CD8-positive, alpha-beta memory T cell (primary cell): Measurements from ENCODE around the gene RNU6-9. TPM values are rescaled to one million over a fixed set of nuclear protein-coding genes. Genes with fewer than 3 reads are reported as not detected.
"Not testable (repeated sequence)": the region's sequence is repeated elsewhere in the genome, so short reads cannot be mapped to it uniquely, and the experiment has no call there.

Source experiments
- CTCF ChIA-PET: fragments of 350-600 bp; sonication (Branson Sonifier 250); formaldehyde crosslinking; loops from one replicate; lab custom pipeline; 2021; ENCODE audit warnings: antibody characterized with exemption; lab: Charles Lee
- POLR2A ChIA-PET: fragments of 350-600 bp; sonication (Branson Sonifier 250); formaldehyde crosslinking; loops from one replicate; lab custom pipeline; 2021; ENCODE audit warnings: antibody characterized with exemption; lab: Charles Lee
- DNase-seq, 5 donors: peaks; one replicate each; pipeline versions ENCODE4 v3.0.0 to v3.0.0-alpha.2; 2020 to 2022; ENCODE audit warnings: mixed read lengths in 1 of 5
- H3K27ac ChIP-seq: one replicate; pipeline ENCODE4 v1.7.0; 2013; ENCODE audit warnings: low read depth, mild to moderate bottlenecking, low read length, moderate library complexity
- H3K27me3 ChIP-seq: 2 replicates; pipeline ENCODE4 v1.7.0; 2013; ENCODE audit warnings: low read length, mild to moderate bottlenecking; ENCODE audit not compliant: insufficient read depth, poor library complexity, severe bottlenecking
- H3K36me3 ChIP-seq: 2 replicates; pipeline ENCODE4 v1.7.0; 2013; ENCODE audit warnings: mild to moderate bottlenecking, low read length, moderate library complexity; ENCODE audit not compliant: insufficient read depth
- H3K4me1 ChIP-seq: 2 replicates; pipeline ENCODE4 v1.7.0; 2013; ENCODE audit warnings: mild to moderate bottlenecking, low read length, moderate library complexity; ENCODE audit not compliant: insufficient read depth
- H3K4me3 ChIP-seq: 2 replicates; pipeline ENCODE4 v1.7.0; 2013; ENCODE audit warnings: mild to moderate bottlenecking, low read length
- H3K9me3 ChIP-seq: 2 replicates; pipeline ENCODE4 v1.7.0; 2013; ENCODE audit warnings: mild to moderate bottlenecking, low read length
- H3K27ac Mint-ChIP-seq, 8 donors: one replicate each; pipeline ENCODE4 v1.8.0; 2020 to 2021; ENCODE audit warnings: mixed read lengths in 8 of 8, mild to moderate bottlenecking in 6 of 8, inconsistent platforms in 3 of 8, moderate library complexity in 3 of 8
- H3K27me3 Mint-ChIP-seq, 2 donors: one replicate each; pipeline ENCODE4 v1.8.0; 2020 to 2021; ENCODE audit warnings: mixed read lengths in 2 of 2, mild to moderate bottlenecking in 1 of 2, moderate library complexity in 1 of 2
- H3K36me3 Mint-ChIP-seq, 3 donors: one replicate each; pipeline ENCODE4 v1.8.0; 2020 to 2021; ENCODE audit warnings: mixed read lengths in 3 of 3, inconsistent platforms in 1 of 3, mild to moderate bottlenecking in 1 of 3
- H3K4me1 Mint-ChIP-seq, 3 donors: one replicate each; pipeline ENCODE4 v1.8.0; 2020 to 2021; ENCODE audit warnings: mixed read lengths in 3 of 3, inconsistent platforms in 1 of 3, mild to moderate bottlenecking in 1 of 3
- H3K4me3 Mint-ChIP-seq, 7 donors: one replicate each; pipeline ENCODE4 v1.8.0; 2020 to 2021; ENCODE audit warnings: mixed read lengths in 7 of 7, mild to moderate bottlenecking in 6 of 7, moderate library complexity in 4 of 7, inconsistent platforms in 2 of 7
- H3K9me3 Mint-ChIP-seq, 5 donors: one replicate each; pipeline ENCODE4 v1.8.0; 2020 to 2022; ENCODE audit warnings: mixed read lengths in 5 of 5, mild to moderate bottlenecking in 3 of 5, moderate library complexity in 2 of 5, inconsistent platforms in 1 of 5
- polyA plus RNA-seq: library from polyadenylated mRNA; unstranded; fragments of 300-500 nt; fragmentation: Illumina TruSeq; gene quantifications from one replicate; pipeline ENCODE4 v1.2.3, GENCODE V29; 2021
- total RNA-seq, 2 experiments: library from RNA; stranded (reverse); gene quantifications; one replicate each; pipeline ENCODE4 v1.2.3, GENCODE V29; 2021

The RNU6-9 gene
- total RNA-seq (not detected), polyA plus RNA-seq (not detected)

DNA sequence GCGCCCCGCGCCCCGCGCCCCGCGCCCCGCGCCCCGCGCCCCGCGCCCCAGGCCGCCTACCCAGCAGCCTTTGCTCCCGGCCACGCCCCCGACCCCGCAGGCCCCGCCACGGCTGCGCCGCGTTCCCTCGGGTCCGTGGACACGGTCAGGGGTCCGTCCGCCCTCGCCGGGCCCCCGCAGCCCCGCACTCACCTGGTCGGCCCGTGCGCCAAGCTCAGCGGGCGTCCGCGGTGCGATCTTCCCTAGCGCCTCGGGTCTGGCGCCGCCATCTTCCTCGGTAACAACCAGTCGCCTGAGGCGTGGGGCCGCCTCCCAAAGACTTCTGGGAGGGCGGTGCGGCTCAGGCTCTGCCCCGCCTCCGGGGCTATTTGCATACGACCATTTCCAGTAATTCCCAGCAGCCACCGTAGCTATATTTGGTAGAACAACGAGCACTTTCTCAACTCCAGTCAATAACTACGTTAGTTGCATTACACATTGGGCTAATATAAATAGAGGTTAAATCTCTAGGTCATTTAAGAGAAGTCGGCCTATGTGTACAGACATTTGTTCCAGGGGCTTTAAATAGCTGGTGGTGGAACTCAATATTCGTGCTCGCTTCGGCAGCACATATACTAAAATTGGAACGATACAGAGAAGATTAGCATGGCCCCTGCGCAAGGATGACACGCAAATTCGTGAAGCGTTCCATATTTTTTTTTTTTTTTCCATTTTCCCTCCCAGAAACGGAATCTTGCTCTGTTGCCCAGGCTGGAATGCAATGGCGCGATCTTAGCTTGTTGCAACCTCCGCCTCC lies at the start of gene RNU6-9, which contains the start of gene MED16:
Gene RNU6-9, plus strand, starts transcription at position 591 of the 796 bp plus-strand sequence.
Gene MED16, minus strand, starts transcription at position 294 of the 796 bp plus-strand sequence. CDS start 2,056 bp downstream, outside the sequence.
- Histone ChIP-seq H3K9me3 (no peaks in the 10 kb centered on the region), H3K27me3 (no peaks in the 10 kb centered on the region), H3K36me3 (peaks cover 10% of the 10 kb centered on the region), H3K4me1 (peaks cover 8% of the 10 kb centered on the region), H3K4me3 (peak within 1 kb of the TSS; percentile 74), H3K27ac (peak within 1 kb of the TSS; percentile 86)
- peaks cover 0 to 5% of the 10 kb centered on the region in 2 donors for H3K27me3 Mint-ChIP-seq
- peak within 1 kb of the TSS; percentile 91 to 96 (median 92) for H3K4me3 Mint-ChIP-seq
- H3K9me3 Mint-ChIP-seq: peaks cover 0 to 2% (median 0%) of the 10 kb centered on the region in 5 donors
- POLR2A ChIA-PET: interaction anchor here (0.5 to 5.3 kb wide), 10 partner anchors 9 to 497 kb away, joined by 3 to 77 read pairs (median 8); partner anchors contain the start of gene CIRBP
- peaks cover 20 to 56% (median 21%) of the 10 kb centered on the region in 3 donors for H3K4me1 Mint-ChIP-seq
- H3K27ac Mint-ChIP-seq: peak within 1 kb of the TSS; percentile 98 to 100 (median 99)
- peaks cover 0 to 48% (median 3%) of the 10 kb centered on the region in 3 donors for H3K36me3 Mint-ChIP-seq
- CTCF ChIA-PET: interaction anchor here (1.0 to 2.7 kb wide), 8 partner anchors 10 to 122 kb away, joined by 3 to 26 read pairs (median 6); no protein-coding TSS in a partner anchor
- DNase-seq: peak; percentile 88 to 95 (median 93)

DNA sequence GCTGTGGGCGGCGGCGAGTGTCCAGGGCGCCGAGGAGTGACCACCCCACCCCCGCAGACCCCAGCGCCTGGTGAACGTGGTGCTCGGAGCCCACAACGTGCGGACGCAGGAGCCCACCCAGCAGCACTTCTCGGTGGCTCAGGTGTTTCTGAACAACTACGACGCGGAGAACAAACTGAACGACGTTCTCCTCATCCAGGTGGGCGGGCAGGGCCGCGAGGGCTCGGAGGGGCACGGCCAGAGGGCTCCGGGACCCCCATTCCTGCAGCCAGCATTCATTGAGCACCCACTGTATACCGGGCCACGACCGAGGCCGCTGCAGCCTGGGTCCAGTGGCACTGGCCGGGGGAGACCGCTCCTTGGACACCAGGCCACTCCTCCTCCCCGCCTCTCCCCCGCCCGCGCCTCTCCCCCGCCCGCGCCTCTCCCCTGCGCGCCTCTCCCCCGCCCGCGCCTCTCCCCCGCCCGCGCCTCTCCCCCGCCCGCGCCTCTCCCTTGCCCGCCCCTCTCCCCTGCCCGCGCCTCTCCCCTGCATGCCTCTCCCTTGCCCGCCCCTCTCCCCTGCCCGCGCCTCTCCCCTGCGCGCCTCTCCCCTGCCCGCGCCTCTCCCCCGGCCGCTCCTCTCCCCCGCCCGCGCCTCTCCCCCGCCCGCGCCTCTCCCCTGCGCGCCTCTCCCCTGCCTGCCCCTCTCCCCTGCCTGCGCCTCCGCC lies 49.3 kb upstream of the RNU6-9 start:
- no peak overlapping the region for H3K27ac Mint-ChIP-seq
- H3K4me3 ChIP-seq: no peak overlapping the region
- no peak for DNase-seq
- peaks cover 7% of the 10 kb centered on the region for H3K27me3 ChIP-seq
- H3K36me3 Mint-ChIP-seq: no peaks in the 10 kb centered on the region
- peaks cover 0 to 10% (median 3%) of the 10 kb centered on the region in 3 donors for H3K4me1 Mint-ChIP-seq
- peak overlapping the region in 1 of 7 donors; percentile 40 for H3K4me3 Mint-ChIP-seq
- ChIA-PET POLR2A (no interaction called here), CTCF (no interaction called here)
- peaks cover 0 to 3% (median 0%) of the 10 kb centered on the region in 5 donors for H3K9me3 Mint-ChIP-seq
- no peaks in the 10 kb centered on the region for H3K36me3 ChIP-seq
- no peaks in the 10 kb centered on the region for H3K4me1 ChIP-seq
- no peaks in the 10 kb centered on the region for H3K9me3 ChIP-seq
- H3K27ac ChIP-seq: peak overlapping the region; percentile 38
- peaks cover 28 to 45% of the 10 kb centered on the region in 2 donors for H3K27me3 Mint-ChIP-seq

DNA sequence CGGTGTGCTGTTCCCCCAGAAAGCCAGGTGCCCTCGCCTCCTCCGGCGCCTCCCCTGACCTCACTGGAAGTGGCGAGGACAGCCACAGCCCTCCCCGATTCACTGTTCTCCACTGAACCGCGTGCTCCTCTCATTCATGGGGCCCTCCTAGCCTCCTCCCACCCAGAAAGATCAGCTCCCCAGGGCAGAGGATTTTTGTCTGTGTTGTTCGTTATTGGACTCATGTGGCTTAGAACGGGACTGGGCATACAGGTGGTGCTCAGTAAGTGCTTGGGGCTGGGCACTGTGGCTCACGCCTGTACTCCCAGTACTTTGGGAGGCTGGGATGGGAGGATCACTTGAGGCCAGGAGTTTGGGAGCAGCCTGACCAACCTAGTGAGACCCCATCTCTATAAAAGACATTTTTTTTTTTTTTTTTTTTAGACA lies 48.7 kb upstream of the RNU6-9 start:
- Histone ChIP-seq H3K27me3 (peaks cover 7% of the 10 kb centered on the region), H3K36me3 (no peaks in the 10 kb centered on the region), H3K27ac (no peak overlapping the region), H3K4me1 (no peaks in the 10 kb centered on the region), H3K4me3 (no peak overlapping the region), H3K9me3 (no peaks in the 10 kb centered on the region)
- peak overlapping the region in 2 of 7 donors; percentile 40 to 41 for H3K4me3 Mint-ChIP-seq
- peaks cover 33 to 48% of the 10 kb centered on the region in 2 donors for H3K27me3 Mint-ChIP-seq
- H3K4me1 Mint-ChIP-seq: peaks cover 0 to 10% (median 3%) of the 10 kb centered on the region in 3 donors
- H3K27ac Mint-ChIP-seq: peak overlapping the region in 2 of 8 donors; percentile 21 to 47
- ChIA-PET POLR2A (no interaction called here), CTCF (no interaction called here)
- no peaks in the 10 kb centered on the region for H3K36me3 Mint-ChIP-seq
- DNase-seq: no peak
- H3K9me3 Mint-ChIP-seq: peaks cover 0 to 3% (median 0%) of the 10 kb centered on the region in 5 donors

DNA sequence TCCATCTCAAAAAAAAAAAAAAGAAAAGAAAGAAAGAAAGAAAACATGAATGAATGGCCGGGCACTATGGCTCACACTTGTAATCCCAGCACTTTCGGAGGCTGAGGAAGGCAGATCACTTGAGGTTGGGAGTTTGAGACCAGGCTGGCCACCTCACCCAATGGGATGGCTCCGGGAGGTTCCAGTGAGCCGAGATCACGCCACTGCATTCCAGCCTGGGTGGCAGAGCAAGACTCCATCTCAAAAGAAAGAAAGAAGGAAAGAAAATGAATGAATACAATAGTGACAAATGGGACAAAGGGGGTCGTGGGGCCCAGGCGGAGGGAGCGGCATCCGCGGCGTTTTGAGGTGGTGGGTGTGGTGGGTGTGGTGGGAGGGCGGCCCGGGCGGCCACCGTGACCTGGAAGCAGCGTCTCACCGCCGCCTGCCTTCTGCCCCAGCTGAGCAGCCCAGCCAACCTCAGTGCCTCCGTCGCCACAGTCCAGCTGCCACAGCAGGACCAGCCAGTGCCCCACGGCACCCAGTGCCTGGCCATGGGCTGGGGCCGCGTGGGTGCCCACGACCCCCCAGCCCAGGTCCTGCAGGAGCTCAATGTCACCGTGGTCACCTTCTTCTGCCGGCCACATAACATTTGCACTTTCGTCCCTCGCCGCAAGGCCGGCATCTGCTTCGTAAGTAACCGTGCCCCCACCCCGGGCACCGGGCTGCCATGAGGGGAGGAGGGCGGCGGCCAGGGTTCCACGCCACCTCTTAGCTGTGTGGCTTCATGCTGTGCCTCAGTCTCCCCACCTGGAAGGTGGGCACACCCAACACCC lies 47.4 kb upstream of the RNU6-9 start:
- H3K36me3 ChIP-seq: no peaks in the 10 kb centered on the region
- Mint-ChIP-seq H3K4me3 (no peak overlapping the region), H3K4me1 (peaks cover 0 to 10% (median 3%) of the 10 kb centered on the region in 3 donors), H3K9me3 (peaks cover 0 to 3% (median 0%) of the 10 kb centered on the region in 5 donors), H3K36me3 (no peaks in the 10 kb centered on the region), H3K27me3 (peaks cover 34 to 53% of the 10 kb centered on the region in 2 donors), H3K27ac (peak overlapping the region in 1 of 8 donors; percentile 34)
- H3K9me3 ChIP-seq: no peaks in the 10 kb centered on the region
- CTCF ChIA-PET: no interaction called here
- H3K4me1 ChIP-seq: no peaks in the 10 kb centered on the region
- no peak overlapping the region for H3K27ac ChIP-seq
- H3K27me3 ChIP-seq: peaks cover 19% of the 10 kb centered on the region
- POLR2A ChIA-PET: no interaction called here
- H3K4me3 ChIP-seq: no peak overlapping the region
- no peak for DNase-seq

DNA sequence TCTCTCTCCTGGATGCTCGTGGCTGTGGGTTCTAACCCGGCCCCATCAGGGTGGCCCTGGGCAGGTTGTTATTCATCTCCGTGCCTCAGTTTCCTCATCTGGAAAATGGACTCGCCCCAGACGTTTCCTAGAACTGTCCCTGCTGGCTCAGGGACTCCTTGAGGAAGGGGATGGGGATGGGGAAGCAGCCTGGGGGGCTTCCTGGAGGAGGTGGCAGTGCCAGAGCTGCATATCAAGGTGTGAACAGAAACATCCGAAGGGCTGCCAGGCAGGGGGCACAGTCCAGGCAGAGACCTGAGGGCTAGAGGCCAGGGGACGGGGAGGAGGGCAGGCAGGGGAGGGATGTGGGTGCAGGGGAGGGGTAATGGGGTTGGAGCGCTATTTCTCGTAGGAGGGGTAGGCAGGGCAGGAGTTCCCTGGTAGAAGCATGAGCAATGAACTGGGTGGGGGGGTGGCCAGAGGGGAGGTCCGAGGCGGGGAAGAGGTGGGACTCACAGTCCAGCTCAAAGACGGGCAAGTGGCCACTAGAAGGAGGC lies 44.8 kb upstream of the RNU6-9 start:
- H3K36me3 Mint-ChIP-seq: no peaks in the 10 kb centered on the region
- Histone ChIP-seq H3K9me3 (no peaks in the 10 kb centered on the region), H3K27ac (no peak overlapping the region), H3K4me1 (no peaks in the 10 kb centered on the region), H3K36me3 (no peaks in the 10 kb centered on the region), H3K27me3 (peaks cover 19% of the 10 kb centered on the region), H3K4me3 (no peak overlapping the region)
- H3K4me1 Mint-ChIP-seq: peaks cover 0 to 5% (median 3%) of the 10 kb centered on the region in 3 donors
- ChIA-PET CTCF (interaction anchor here (1.1 kb wide), 1 partner anchor 15 kb away, joined by 5 read pairs; no protein-coding TSS in a partner anchor), POLR2A (interaction anchor here (0.6 to 0.7 kb wide), 3 partner anchors 15 to 150 kb away, joined by 3 to 6 read pairs (median 3); no protein-coding TSS in a partner anchor)
- no peak for DNase-seq
- no peak overlapping the region for H3K27ac Mint-ChIP-seq
- H3K4me3 Mint-ChIP-seq: no peak overlapping the region
- H3K9me3 Mint-ChIP-seq: no peaks in the 10 kb centered on the region
- peaks cover 32 to 45% of the 10 kb centered on the region in 2 donors for H3K27me3 Mint-ChIP-seq

DNA sequence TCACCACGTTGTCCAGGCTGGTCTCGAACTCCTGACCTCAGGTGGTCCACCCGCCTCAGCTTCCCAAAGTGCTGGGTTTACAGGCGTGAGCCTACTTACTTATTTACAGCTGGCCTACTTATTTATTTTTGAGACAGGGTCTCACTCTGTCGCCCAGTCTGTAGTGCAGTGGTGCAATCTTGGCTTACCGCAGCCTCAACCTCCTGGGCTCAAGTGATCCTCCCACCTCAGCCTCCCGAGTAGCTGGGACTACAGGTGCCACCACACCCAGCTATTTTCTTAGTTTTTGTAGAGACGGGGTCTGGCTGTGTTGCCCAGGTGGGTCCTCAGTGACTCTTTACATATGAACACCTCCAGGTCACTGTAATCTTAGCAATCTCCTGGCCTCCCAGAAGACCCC lies 44.1 kb upstream of the RNU6-9 start:
- peaks cover 19% of the 10 kb centered on the region for H3K27me3 ChIP-seq
- H3K27ac Mint-ChIP-seq, H3K4me3 Mint-ChIP-seq, H3K4me1 ChIP-seq, H3K9me3 ChIP-seq, H3K27ac ChIP-seq, H3K36me3 ChIP-seq, H3K4me3 ChIP-seq, H3K36me3 Mint-ChIP-seq, DNase-seq, H3K9me3 Mint-ChIP-seq, H3K4me1 Mint-ChIP-seq: not testable (repeated sequence)
- CTCF ChIA-PET: interaction anchor here (1.1 to 1.5 kb wide), 2 partner anchors 15 to 135 kb away, joined by 3 to 5 read pairs; partner anchors contain the start of gene WDR18
- peaks cover 30 to 45% of the 10 kb centered on the region in 2 donors for H3K27me3 Mint-ChIP-seq
- POLR2A ChIA-PET: interaction anchor here (0.7 kb wide), 2 partner anchors 14 to 149 kb away, joined by 3 read pairs; no protein-coding TSS in a partner anchor
